PC-9 (cell line): ENCODE results near the gene PRMT5. TPM values are rescaled to one million over a fixed set of nuclear protein-coding genes. Genes with fewer than 3 reads are reported as not detected.
A peak's percentile ranks its signal among the peaks of the same experiment; 100 is the strongest.
"Not testable (repeated sequence)": the region's sequence is repeated elsewhere in the genome, so short reads cannot be mapped to it uniquely, and the experiment has no call there.

Source experiments
- BruUV-seq: library from RNA; stranded (reverse); fragments of 400-500 nt; replicated peaks from 2 replicates; lab custom pipeline; 2021; lab: Mats Ljungman, UMichigan
- CTCF ChIA-PET: fragments of 300-600 bp; sonication (Branson Sonifier 250); formaldehyde crosslinking; loops from one replicate; lab custom pipeline; 2022; ENCODE audit warnings: antibody characterized with exemption; lab: Charles Lee
- POLR2A ChIA-PET: fragments of 300-600 bp; sonication (Branson Sonifier 250); formaldehyde crosslinking; loops from one replicate; lab custom pipeline; 2022; ENCODE audit warnings: antibody characterized with exemption; ENCODE audit not compliant: unreplicated experiment; lab: Charles Lee
- DNase-seq, 2 experiments: peaks; one replicate each; pipeline versions ENCODE4 v3.0.0 to v3.0.0-alpha.2; 2015 to 2022; ENCODE audit warnings: mixed read lengths in 1 of 2
- H2AFZ ChIP-seq: fragments of 200-600 bp; sonication (generic); 2 replicates; pipeline ENCODE4 v1.8.1; 2017; ENCODE audit warnings: antibody characterized with exemption
- H3F3A ChIP-seq: fragments of 200-600 bp; sonication (generic); 2 replicates; pipeline ENCODE4 v1.8.1; 2017; ENCODE audit warnings: antibody characterized with exemption, mild to moderate bottlenecking, low read depth; ENCODE audit not compliant: insufficient read depth
- H3K27ac ChIP-seq: fragments of 200-600 bp; sonication (generic); 2 replicates; pipeline ENCODE4 v1.6.1; 2016; ENCODE audit warnings: mixed run types
- H3K27me3 ChIP-seq: fragments of 200-600 bp; sonication (generic); 2 replicates; pipeline ENCODE4 v1.6.1; 2016; ENCODE audit warnings: low read depth, mixed run types; ENCODE audit not compliant: insufficient read depth
- H3K36me3 ChIP-seq: fragments of 200-600 bp; sonication (generic); 2 replicates; pipeline ENCODE4 v1.6.1; 2016; ENCODE audit warnings: low read depth, mixed run types
- H3K4me1 ChIP-seq: fragments of 200-600 bp; sonication (generic); replicated peaks from 2 replicates; pipeline ENCODE4 v1.6.1; 2016; ENCODE audit warnings: mixed run types; ENCODE audit not compliant: insufficient read depth
- H3K4me2 ChIP-seq: fragments of 200-600 bp; sonication (generic); 2 replicates; pipeline ENCODE4 v1.6.1; 2017; ENCODE audit warnings: mixed run types
- H3K4me3 ChIP-seq: fragments of 200-600 bp; sonication (generic); 2 replicates; pipeline ENCODE4 v1.6.1; 2016; ENCODE audit warnings: mixed run types
- H3K79me2 ChIP-seq: fragments of 200-600 bp; sonication (generic); 2 replicates; pipeline ENCODE4 v1.6.1; 2017; ENCODE audit warnings: low read depth, mixed run types
- H3K9me2 ChIP-seq: fragments of 200-600 bp; sonication (generic); 2 replicates; pipeline ENCODE4 v1.8.1; 2017; ENCODE audit warnings: mild to moderate bottlenecking; ENCODE audit not compliant: insufficient read depth
- H3K9me3 ChIP-seq: fragments of 200-600 bp; sonication (generic); 2 replicates; pipeline ENCODE4 v1.8.1; 2016; ENCODE audit warnings: low read depth; ENCODE audit not compliant: insufficient read depth
- H4K20me1 ChIP-seq: fragments of 200-600 bp; sonication (generic); 2 replicates; pipeline ENCODE4 v1.8.1; 2017; ENCODE audit not compliant: insufficient read depth
- EZH2 ChIP-seq: fragments of 200-600 bp; sonication (generic); IDR thresholded peaks from 2 replicates; pipeline ENCODE4 v1.8.0; 2017; ENCODE audit warnings: antibody characterized with exemption, low read depth
- intact Hi-C: fragments of 100-400 bp; cut with micrococcal nuclease; formaldehyde crosslinking; loops from one replicate; pipeline ENCODE4 v1.10.0; 2022; ENCODE audit not compliant: unreplicated experiment
- total RNA-seq: library from RNA; stranded (reverse); gene quantifications from 2 replicates; pipeline ENCODE4 v1.2.3, GENCODE V29; 2021
- TF ChIP-seq, protein P1 (sequence below): fragments of 200-600 bp; sonication (generic); conservative IDR thresholded peaks from 2 replicates; pipeline ENCODE4 v1.6.1; 2017; ENCODE audit warnings: mixed run types, antibody characterized with exemption, mild to moderate bottlenecking, moderate library complexity

The PRMT5 gene
- total RNA-seq, 1 experiment from 2014 or later, result 73.2 TPM

DNA sequence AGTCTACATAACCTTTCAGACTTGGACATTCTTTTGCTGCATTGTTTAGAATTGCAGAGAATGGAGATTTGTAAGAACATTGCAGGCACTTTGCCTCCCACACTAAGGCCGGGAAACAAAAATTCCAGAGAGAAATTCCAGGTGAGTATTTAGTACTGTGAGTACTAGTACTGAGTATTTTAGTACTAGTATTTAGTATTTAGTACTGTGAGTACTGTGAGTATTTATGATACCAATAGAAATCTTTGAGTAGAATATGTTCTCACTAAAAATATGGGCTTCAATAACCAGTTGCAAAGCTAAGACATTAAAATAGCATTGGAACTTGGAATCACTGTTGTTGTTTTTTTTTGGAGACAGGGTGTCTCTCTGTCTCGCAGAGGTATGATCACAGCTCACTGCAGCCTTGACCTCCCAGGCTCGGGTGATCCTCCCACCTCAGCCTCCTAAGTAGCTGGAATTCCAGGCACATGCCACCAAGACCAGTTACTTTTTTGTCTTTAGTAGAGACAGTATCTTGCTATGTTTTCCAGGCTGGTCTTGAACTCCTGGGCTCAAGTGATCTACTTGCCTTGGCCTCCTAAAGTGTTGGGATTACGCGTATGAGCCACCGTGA lies 33.0 kb upstream of the PRMT5 start:
- no peak overlapping the region for H3K4me2 ChIP-seq
- DNase-seq, result no peak
- no peaks in the 10 kb centered on the region for H3K4me1 ChIP-seq
- POLR2A ChIA-PET, result no interaction called here
- no peaks in the 10 kb centered on the region for H3K36me3 ChIP-seq
- H3K79me2 ChIP-seq, result no peaks in the 10 kb centered on the region
- no peaks in the 10 kb centered on the region for H4K20me1 ChIP-seq
- no TSS peak for BruUV-seq
- H3F3A ChIP-seq, result no peaks in the 10 kb centered on the region; the same call in 1 of the 2 replicates
- no peak overlapping the region for H3K4me3 ChIP-seq
- H3K9me2 ChIP-seq, result no peaks in the 10 kb centered on the region
- intact Hi-C loops, result no loop called here
- TF ChIP-seq, protein P1, sequence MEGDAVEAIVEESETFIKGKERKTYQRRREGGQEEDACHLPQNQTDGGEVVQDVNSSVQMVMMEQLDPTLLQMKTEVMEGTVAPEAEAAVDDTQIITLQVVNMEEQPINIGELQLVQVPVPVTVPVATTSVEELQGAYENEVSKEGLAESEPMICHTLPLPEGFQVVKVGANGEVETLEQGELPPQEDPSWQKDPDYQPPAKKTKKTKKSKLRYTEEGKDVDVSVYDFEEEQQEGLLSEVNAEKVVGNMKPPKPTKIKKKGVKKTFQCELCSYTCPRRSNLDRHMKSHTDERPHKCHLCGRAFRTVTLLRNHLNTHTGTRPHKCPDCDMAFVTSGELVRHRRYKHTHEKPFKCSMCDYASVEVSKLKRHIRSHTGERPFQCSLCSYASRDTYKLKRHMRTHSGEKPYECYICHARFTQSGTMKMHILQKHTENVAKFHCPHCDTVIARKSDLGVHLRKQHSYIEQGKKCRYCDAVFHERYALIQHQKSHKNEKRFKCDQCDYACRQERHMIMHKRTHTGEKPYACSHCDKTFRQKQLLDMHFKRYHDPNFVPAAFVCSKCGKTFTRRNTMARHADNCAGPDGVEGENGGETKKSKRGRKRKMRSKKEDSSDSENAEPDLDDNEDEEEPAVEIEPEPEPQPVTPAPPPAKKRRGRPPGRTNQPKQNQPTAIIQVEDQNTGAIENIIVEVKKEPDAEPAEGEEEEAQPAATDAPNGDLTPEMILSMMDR, result no peak
- no peak for TF ChIP-seq EZH2
- H3K27me3 ChIP-seq, result no peaks in the 10 kb centered on the region
- H2AFZ ChIP-seq, result no peak overlapping the region
- H3K27ac ChIP-seq, result no peak overlapping the region
- no peaks in the 10 kb centered on the region for H3K9me3 ChIP-seq
- CTCF ChIA-PET, result interaction anchor here (1.0 kb wide), 1 partner anchor 21 kb away, joined by 3 read pairs; no protein-coding TSS in a partner anchor

DNA sequence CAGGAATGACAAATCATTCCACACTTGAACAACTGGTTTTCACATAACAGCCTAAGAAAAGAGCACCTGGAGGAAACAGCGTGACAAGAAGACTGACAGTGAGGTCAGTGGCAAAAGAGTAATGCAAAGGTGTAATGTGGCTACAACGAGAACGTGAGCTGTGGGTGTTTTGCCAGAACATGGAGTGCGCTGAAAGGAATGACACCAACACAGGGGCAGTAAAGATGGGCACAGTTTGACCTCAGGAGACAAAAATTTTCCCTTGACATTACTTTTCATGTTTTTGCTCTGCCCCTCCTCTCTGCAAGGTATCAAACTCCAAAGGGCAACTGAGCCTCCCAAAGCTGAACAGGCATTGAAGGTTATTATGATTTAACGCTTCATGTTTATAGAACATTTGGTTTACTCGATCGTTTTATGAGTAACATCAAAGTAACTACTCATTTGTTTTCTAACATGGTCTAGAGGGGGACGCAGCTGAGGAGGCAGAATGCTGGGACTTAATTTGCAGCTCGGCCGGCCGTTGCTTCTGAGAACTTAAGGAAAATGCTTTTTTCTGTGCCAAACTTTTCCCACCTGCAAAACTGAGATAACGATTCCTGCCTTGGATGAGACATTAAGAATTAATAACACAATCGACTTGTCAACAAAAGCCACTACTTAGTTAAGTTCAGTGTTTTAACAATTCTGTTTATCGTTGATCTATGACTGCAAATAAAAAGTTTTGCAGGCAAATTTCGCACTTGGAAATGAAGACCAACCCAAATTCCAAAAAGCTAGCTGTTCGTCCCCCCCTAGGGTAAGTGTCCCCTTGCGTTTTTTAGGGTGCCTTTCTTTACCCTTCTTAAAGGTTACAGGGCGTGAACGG lies 26.8 kb upstream of the PRMT5 start:
- TF ChIP-seq, protein P1, result no peak
- no peak for TF ChIP-seq EZH2
- Histone ChIP-seq H3K27me3 (no peaks in the 10 kb centered on the region), H3K4me2 (peak overlapping the region; percentile 92), H3K4me1 (peaks cover 16% of the 10 kb centered on the region), H3K79me2 (no peaks in the 10 kb centered on the region; the same call in 1 of the 2 replicates), H3K9me2 (no peaks in the 10 kb centered on the region), H3F3A (peaks cover 10% of the 10 kb centered on the region; the same call in 1 of the 2 replicates), H3K36me3 (no peaks in the 10 kb centered on the region), H3K27ac (peak overlapping the region; percentile 66), H3K4me3 (peak overlapping the region; percentile 70), H3K9me3 (no peaks in the 10 kb centered on the region), H2AFZ (peak overlapping the region; percentile 81), H4K20me1 (no peaks in the 10 kb centered on the region)
- intact Hi-C loops, result no loop called here
- ChIA-PET CTCF (interaction anchor here (0.6 to 1.8 kb wide), 8 partner anchors 18 to 109 kb away, joined by 3 to 12 read pairs (median 6); partner anchors contain the start of gene PRMT5), POLR2A (interaction anchor here (0.6 to 0.7 kb wide), 4 partner anchors 12 to 1446 kb away, joined by 4 to 12 read pairs (median 5); no protein-coding TSS in a partner anchor)
- no TSS peak for BruUV-seq
- DNase-seq, result peak; percentile 28 to 79

DNA sequence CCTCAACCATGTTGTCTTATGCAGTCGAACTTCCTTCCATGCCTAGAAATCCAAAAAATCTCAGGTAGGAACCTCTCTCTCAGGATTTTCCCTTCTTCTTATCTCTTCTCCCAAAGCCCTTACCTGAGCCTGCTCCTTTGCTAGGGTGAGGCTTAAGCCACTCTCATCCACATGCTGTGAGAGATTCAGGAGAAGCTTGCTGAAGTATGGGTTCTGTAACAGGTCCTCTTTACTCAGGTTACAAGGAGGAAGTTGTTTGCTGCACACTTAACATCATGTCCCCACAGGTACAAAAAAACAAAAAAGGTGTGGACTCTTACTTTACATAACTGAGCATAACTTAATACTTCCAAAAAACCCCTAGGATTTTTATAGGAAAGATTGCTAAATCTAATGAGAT lies 23.2 kb upstream of the PRMT5 start:
- intact Hi-C loops, result no loop called here
- ChIA-PET POLR2A (no interaction called here), CTCF (no interaction called here)
- H2AFZ ChIP-seq, result no peak overlapping the region
- no peaks in the 10 kb centered on the region for H3K9me3 ChIP-seq
- H3K4me3 ChIP-seq, result no peak overlapping the region
- H3F3A ChIP-seq, result peaks cover 10% of the 10 kb centered on the region; the same call in 1 of the 2 replicates
- H3K27me3 ChIP-seq, result no peaks in the 10 kb centered on the region
- no peak overlapping the region for H3K4me2 ChIP-seq
- H3K79me2 ChIP-seq, result no peaks in the 10 kb centered on the region; the same call in 1 of the 2 replicates
- no peaks in the 10 kb centered on the region for H3K36me3 ChIP-seq
- peaks cover 16% of the 10 kb centered on the region for H3K4me1 ChIP-seq
- BruUV-seq, result no TSS peak
- no peak for DNase-seq
- no peaks in the 10 kb centered on the region for H3K9me2 ChIP-seq
- TF ChIP-seq, protein P1, result no peak
- no peak for TF ChIP-seq EZH2
- H3K27ac ChIP-seq, result no peak overlapping the region
- no peaks in the 10 kb centered on the region for H4K20me1 ChIP-seq

DNA sequence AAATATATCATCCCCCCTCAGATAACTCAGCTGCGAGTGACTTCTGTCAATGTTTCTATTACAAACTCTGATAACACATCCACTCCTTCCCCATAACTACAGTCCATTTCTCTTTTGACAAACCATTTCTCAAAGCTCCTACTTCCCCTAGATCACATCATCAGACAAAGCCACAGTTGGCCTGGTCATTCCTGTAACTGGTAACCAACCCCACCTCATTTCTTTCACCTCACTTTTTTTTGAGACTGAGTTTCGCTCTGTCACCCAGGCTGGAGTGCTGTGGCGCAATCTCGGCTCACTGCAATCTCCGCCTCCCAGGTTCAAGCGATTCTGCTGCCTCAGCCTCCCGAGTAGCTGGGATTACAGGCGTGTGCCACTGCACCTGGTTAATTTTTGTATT lies 22.6 kb upstream of the PRMT5 start:
- H3K27me3 ChIP-seq, H3K9me3 ChIP-seq, H2AFZ ChIP-seq, H3K79me2 ChIP-seq, H3K4me3 ChIP-seq, H3K36me3 ChIP-seq, BruUV-seq, DNase-seq, CTCF ChIA-PET, H4K20me1 ChIP-seq, POLR2A ChIA-PET, H3K9me2 ChIP-seq, H3K4me2 ChIP-seq, H3K27ac ChIP-seq, intact Hi-C loops: not testable (repeated sequence)
- peaks cover 16% of the 10 kb centered on the region for H3K4me1 ChIP-seq
- peaks cover 10% of the 10 kb centered on the region; the same call in 1 of the 2 replicates for H3F3A ChIP-seq
